DOHH2 (cell line): ENCODE results near the gene ATXN7L1.

Experiments used
- EZH2phosphoT487 ChIP-seq: fragments of 200-600 bp; sonication (generic); IDR thresholded peaks from 2 replicates; pipeline ENCODE4 v1.6.1; 2017; ENCODE audit warnings: borderline replicate concordance, mild to moderate bottlenecking, antibody characterized with exemption, low read length, moderate library complexity, mixed read lengths
- TF ChIP-seq, protein P1 (sequence below): fragments of 200-600 bp; sonication (generic); IDR thresholded peaks from one replicate; pipeline ENCODE4 v1.5.1; 2014; ENCODE audit warnings: antibody characterized with exemption, mild to moderate bottlenecking, low read depth, low read length; ENCODE audit not compliant: poor library complexity, severe bottlenecking

DNA sequence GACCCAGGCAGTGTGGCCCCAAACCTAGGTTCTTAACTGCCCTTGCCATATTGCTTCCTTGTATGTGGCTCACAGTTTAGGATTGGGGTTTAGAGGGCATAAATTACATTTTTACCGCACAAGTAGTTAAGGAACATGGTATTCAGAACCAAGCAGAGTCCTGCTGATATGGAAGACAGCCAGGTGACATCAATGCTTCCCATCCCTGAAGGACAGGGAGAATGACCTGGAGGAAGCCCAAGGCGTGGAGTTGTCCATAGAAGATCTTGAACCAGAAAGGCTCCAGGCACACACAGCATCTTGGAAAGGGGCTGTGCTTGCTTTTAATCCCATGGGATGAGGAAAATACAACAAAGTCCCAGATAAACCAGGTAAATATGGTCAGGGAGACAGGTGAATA lies 48.3 kb downstream of the ATXN7L1 start:
- TF ChIP-seq, protein P1, sequence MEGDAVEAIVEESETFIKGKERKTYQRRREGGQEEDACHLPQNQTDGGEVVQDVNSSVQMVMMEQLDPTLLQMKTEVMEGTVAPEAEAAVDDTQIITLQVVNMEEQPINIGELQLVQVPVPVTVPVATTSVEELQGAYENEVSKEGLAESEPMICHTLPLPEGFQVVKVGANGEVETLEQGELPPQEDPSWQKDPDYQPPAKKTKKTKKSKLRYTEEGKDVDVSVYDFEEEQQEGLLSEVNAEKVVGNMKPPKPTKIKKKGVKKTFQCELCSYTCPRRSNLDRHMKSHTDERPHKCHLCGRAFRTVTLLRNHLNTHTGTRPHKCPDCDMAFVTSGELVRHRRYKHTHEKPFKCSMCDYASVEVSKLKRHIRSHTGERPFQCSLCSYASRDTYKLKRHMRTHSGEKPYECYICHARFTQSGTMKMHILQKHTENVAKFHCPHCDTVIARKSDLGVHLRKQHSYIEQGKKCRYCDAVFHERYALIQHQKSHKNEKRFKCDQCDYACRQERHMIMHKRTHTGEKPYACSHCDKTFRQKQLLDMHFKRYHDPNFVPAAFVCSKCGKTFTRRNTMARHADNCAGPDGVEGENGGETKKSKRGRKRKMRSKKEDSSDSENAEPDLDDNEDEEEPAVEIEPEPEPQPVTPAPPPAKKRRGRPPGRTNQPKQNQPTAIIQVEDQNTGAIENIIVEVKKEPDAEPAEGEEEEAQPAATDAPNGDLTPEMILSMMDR: no peak
- TF ChIP-seq EZH2phosphoT487: no peak
